SK-N-SH (cell line): ENCODE data around the gene YIPF5. TPM values are rescaled to one million over a fixed set of nuclear protein-coding genes. Genes with fewer than 3 reads are reported as not detected.
A peak's percentile ranks its signal among the peaks of the same experiment; 100 is the strongest.

Experiments
- CTCF ChIA-PET: fragments of 300-600, 350-600 bp; formaldehyde crosslinking; extraction: SDS; loops from one replicate; lab custom pipeline; 2021; lab: Yijun Ruan, JAX
- POLR2A ChIA-PET: fragments of 350-600 bp; sonication (Branson Sonifier 250); formaldehyde crosslinking; extraction: SDS; loops from one replicate; lab custom pipeline; 2020; ENCODE audit warnings: antibody characterized with exemption, inconsistent platforms; lab: Yijun Ruan, JAX
- DNase-seq: peaks from one replicate; pipeline ENCODE4 v3.0.0; 2012
- H2AFZ ChIP-seq: fragments of 200-600 bp; sonication (generic); 2 replicates; pipeline ENCODE4 v1.8.1; 2016; ENCODE audit warnings: antibody characterized with exemption, mild to moderate bottlenecking, low read depth
- H3F3A ChIP-seq: fragments of 200-600 bp; sonication (generic); replicated peaks from 2 replicates; pipeline ENCODE3; 2016; ENCODE audit warnings: antibody characterized with exemption, mild to moderate bottlenecking; ENCODE audit not compliant: insufficient read depth
- H3K27ac ChIP-seq, 2 experiments: fragments of 200-500 bp in 1 of 2; fragments of 200-600 bp in 1 of 2; sonication (Bioruptor generic) in 1 of 2; sonication (generic), shearing (Covaris generic) in 1 of 2; 2 replicates each; pipeline versions ENCODE4 v1.5.1 to v1.6.1; 2014 to 2016; ENCODE audit warnings: low read depth in 2 of 2, inconsistent platforms in 1 of 2, low read length in 1 of 2, mild to moderate bottlenecking in 1 of 2, mixed read lengths in 1 of 2
- H3K27me3 ChIP-seq: fragments of 200-600 bp; sonication (generic), shearing (Covaris generic); 2 replicates; pipeline ENCODE4 v1.6.1; 2016; ENCODE audit warnings: mixed run types; ENCODE audit not compliant: insufficient read depth
- H3K36me3 ChIP-seq, 2 experiments: fragments of 200-500 bp in 1 of 2; fragments of 200-600 bp in 1 of 2; sonication (Bioruptor generic) in 1 of 2; sonication (generic) in 1 of 2; replicated peaks in 1 of 2; 2 replicates each; pipeline versions ENCODE3 to v1.5.1; 2014 to 2016; ENCODE audit warnings: low read length in 1 of 2, mild to moderate bottlenecking in 1 of 2; ENCODE audit not compliant: insufficient read depth in 2 of 2, control insufficient read depth in 1 of 2
- H3K4me1 ChIP-seq, 2 experiments: fragments of 200-500 bp in 1 of 2; fragments of 200-600 bp in 1 of 2; sonication (Bioruptor generic) in 1 of 2; sonication (generic), shearing (Covaris generic) in 1 of 2; 2 replicates each; pipeline versions ENCODE4 v1.5.1 to v1.6.1; 2014 to 2016; ENCODE audit warnings: low read depth in 1 of 2, low read length in 1 of 2, mixed run types in 1 of 2; ENCODE audit not compliant: insufficient read depth in 2 of 2, control insufficient read depth in 1 of 2
- H3K4me2 ChIP-seq: fragments of 200-600 bp; sonication (generic), shearing (Covaris generic); 2 replicates; pipeline ENCODE4 v1.6.1; 2017; ENCODE audit warnings: mixed run types
- H3K4me3 ChIP-seq, 2 experiments: fragments of 200-500 bp in 1 of 2; fragments of 200-600 bp in 1 of 2; sonication (Bioruptor generic) in 1 of 2; sonication (generic), shearing (Covaris generic) in 1 of 2; 2 replicates each; pipeline versions ENCODE4 v1.5.1 to v1.8.1; 2014 to 2016; ENCODE audit warnings: low read depth in 2 of 2, inconsistent platforms in 1 of 2, low read length in 1 of 2, mild to moderate bottlenecking in 1 of 2, mixed read lengths in 1 of 2, moderate library complexity in 1 of 2
- H3K79me2 ChIP-seq: fragments of 200-600 bp; sonication (generic); 2 replicates; pipeline ENCODE4 v1.8.1; 2017; ENCODE audit warnings: mild to moderate bottlenecking; ENCODE audit not compliant: insufficient read depth
- H3K9ac ChIP-seq: fragments of 200-600 bp; sonication (generic); 2 replicates; pipeline ENCODE4 v1.6.1; 2017; ENCODE audit warnings: mixed run types
- H3K9me2 ChIP-seq: fragments of 200-600 bp; sonication (generic); 2 replicates; pipeline ENCODE4 v1.6.1; 2017; ENCODE audit warnings: mixed run types
- H3K9me3 ChIP-seq: fragments of 200-600 bp; sonication (generic); 2 replicates; pipeline ENCODE4 v1.6.1; 2017; ENCODE audit warnings: mixed run types, mild to moderate bottlenecking, moderate library complexity
- H4K20me1 ChIP-seq: fragments of 200-600 bp; sonication (generic); 2 replicates; pipeline ENCODE4 v1.6.1; 2017; ENCODE audit warnings: mild to moderate bottlenecking, mixed run types; ENCODE audit not compliant: insufficient read depth
- ELF1 ChIP-seq: IDR thresholded peaks from 2 replicates; pipeline ENCODE4 v1.4.0; 2012
- EZH2phosphoT487 ChIP-seq: fragments of 200-600 bp; sonication (generic); IDR thresholded peaks from 2 replicates; pipeline ENCODE4 v1.6.1; 2017; ENCODE audit warnings: low read depth, mixed run types, mild to moderate bottlenecking, antibody characterized with exemption, moderate library complexity, borderline replicate concordance
- FOXJ3 ChIP-seq: sonication (generic); formaldehyde crosslinking; IDR thresholded peaks from 2 replicates; pipeline ENCODE4 v1.5.1; 2020; ENCODE audit warnings: mild to moderate bottlenecking, missing genetic modification reagents
- GABPA ChIP-seq: IDR thresholded peaks from 2 replicates; pipeline ENCODE4 v1.4.0; 2012; ENCODE audit warnings: low read depth, mild to moderate bottlenecking
- GATA2 ChIP-seq: sonication (generic); formaldehyde crosslinking; IDR thresholded peaks from 2 replicates; pipeline ENCODE4 v1.5.0; 2020; ENCODE audit warnings: mild to moderate bottlenecking, missing genetic modification reagents
- MEF2A ChIP-seq: IDR thresholded peaks from 2 replicates; pipeline ENCODE4 v1.4.0; 2012; ENCODE audit warnings: low read depth, borderline replicate concordance
- MXI1 ChIP-seq: IDR thresholded peaks from 2 replicates; pipeline ENCODE4 v1.6.1; 2012; ENCODE audit warnings: mild to moderate bottlenecking, low read depth, low read length, improper control_type of control experiment
- NFIC ChIP-seq: IDR thresholded peaks from 2 replicates; pipeline ENCODE4 v1.4.0; 2012; ENCODE audit warnings: borderline replicate concordance
- NRF1 ChIP-seq: IDR thresholded peaks from 2 replicates; pipeline ENCODE4 v1.6.1; 2012; ENCODE audit warnings: low read depth, mild to moderate bottlenecking, low read length
- POLR2AphosphoS5 ChIP-seq: IDR thresholded peaks from 2 replicates; pipeline ENCODE4 v1.6.1; 2012; ENCODE audit warnings: low read depth, low read length
- RCOR1 ChIP-seq: fragments of 150-350 bp; IDR thresholded peaks from 2 replicates; pipeline ENCODE4 v1.6.1; 2017; ENCODE audit warnings: antibody characterized with exemption, low read length
- RFX5 ChIP-seq: IDR thresholded peaks from 2 replicates; pipeline ENCODE4 v1.6.1; 2012; ENCODE audit warnings: mild to moderate bottlenecking, improper control_type of control experiment, low read length
- RXRA ChIP-seq: IDR thresholded peaks from 2 replicates; pipeline ENCODE4 v1.4.0; 2012; ENCODE audit warnings: low read depth, mild to moderate bottlenecking, borderline replicate concordance
- SIN3A ChIP-seq: IDR thresholded peaks from 2 replicates; pipeline ENCODE4 v1.6.1; 2012; ENCODE audit warnings: low read depth, mild to moderate bottlenecking, low read length, moderate library complexity, borderline replicate concordance
- SMC3 ChIP-seq: IDR thresholded peaks from 2 replicates; pipeline ENCODE4 v1.6.1; 2012; ENCODE audit warnings: low read depth, low read length, improper control_type of control experiment
- TAF1 ChIP-seq: IDR thresholded peaks from 2 replicates; pipeline ENCODE4 v1.6.1; 2012; ENCODE audit warnings: low read depth, mild to moderate bottlenecking, low read length, moderate library complexity, borderline replicate concordance
- TCF12 ChIP-seq: IDR thresholded peaks from 2 replicates; pipeline ENCODE4 v1.4.0; 2012
- TEAD4 ChIP-seq: IDR thresholded peaks from 2 replicates; pipeline ENCODE4 v1.4.0; 2012; ENCODE audit warnings: mild to moderate bottlenecking, borderline replicate concordance; ENCODE audit not compliant: insufficient read depth
- WGBS: methylation state at CpG from one replicate; pipeline ENCODE4 v1.1.6; 2017; ENCODE audit warnings: low lambda C conversion rate; 5-methylcytosine and 5-hydroxymethylcytosine counted together
- polyA plus RNA-seq, 3 experiments: library from polyadenylated mRNA; depleted of rRNA; stranded (reverse); fragments of >200 nt; gene quantifications; 2 replicates each; pipeline ENCODE4 v1.2.3, GENCODE V29; 2012
- TF ChIP-seq, protein P1 (sequence below): fragments of 200-600 bp; sonication (generic); IDR thresholded peaks from 2 replicates; pipeline ENCODE4 v1.6.1; 2017; ENCODE audit warnings: antibody characterized with exemption, mild to moderate bottlenecking, moderate library complexity
- TF ChIP-seq, protein P2 (sequence below): IDR thresholded peaks from 2 replicates; pipeline ENCODE4 v1.4.0; 2012; ENCODE audit warnings: low read depth
- TF ChIP-seq, protein P3 (sequence below): IDR thresholded peaks from 2 replicates; pipeline ENCODE4 v1.4.0; 2012; ENCODE audit warnings: low read depth, borderline replicate concordance
- TF ChIP-seq, protein P4 (sequence below): IDR thresholded peaks from 2 replicates; pipeline ENCODE4; 2012
- TF ChIP-seq, protein P5 (sequence below): IDR thresholded peaks from 2 replicates; pipeline ENCODE4 v1.6.1; 2012; ENCODE audit warnings: mild to moderate bottlenecking, low read depth, low read length, moderate library complexity

YIPF5 gene
- polyA plus RNA-seq (2012; rRNA removed), result 36.2 and 61.1 TPM in 2 replicates
- polyA plus RNA-seq (2012; cell fraction: cytosol; rRNA removed), result 40.3 and 50.0 TPM in 2 replicates
- 14.7 and 32.1 TPM in 2 replicates for polyA plus RNA-seq (2012; cell fraction: nucleus; rRNA removed)

DNA sequence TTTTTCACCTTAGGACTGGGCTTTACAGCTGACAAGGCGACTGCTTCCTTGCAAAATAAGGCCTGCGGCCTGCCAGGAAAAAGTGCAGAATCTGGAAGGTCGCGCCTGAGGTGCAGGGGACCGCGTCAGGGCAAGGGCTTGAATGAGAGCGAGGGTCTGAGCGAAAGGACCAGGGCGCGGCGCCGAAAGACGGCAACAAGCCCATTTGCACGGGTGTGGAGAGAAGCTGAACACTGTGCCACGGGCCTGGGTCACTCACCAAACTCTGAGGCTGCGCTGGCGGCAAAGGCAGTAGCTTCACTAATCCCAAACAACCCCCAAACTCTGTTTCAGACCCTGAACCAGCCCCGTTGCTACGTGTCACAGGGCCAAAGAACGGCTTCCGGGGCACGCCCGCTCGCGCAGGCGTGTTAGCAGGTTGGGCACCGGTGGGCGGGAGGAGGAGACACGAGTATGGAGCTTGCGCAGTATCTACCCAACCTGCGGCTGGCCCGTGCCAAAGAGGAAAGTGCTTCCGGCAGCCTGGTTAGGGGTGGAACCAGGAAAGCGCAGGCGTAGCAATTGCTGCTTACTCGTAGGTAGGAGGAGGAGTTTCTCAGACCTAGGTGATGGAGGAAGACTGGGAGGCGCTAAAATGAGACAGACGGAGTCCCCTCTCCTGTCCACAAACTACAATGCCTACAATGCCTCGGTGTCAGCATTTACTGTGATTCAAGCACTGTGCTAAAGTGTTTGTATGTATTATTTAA, at the start of gene YIPF5, which contains the start of gene KCTD16:
Gene YIPF5 (minus strand): TSS at position 384 of the 749 bp plus-strand sequence. CDS start 704 bp downstream, outside the sequence.
Gene KCTD16 (plus strand): TSS at position 598 of the 749 bp plus-strand sequence.
- H3K4me1 ChIP-seq, result peaks cover 3 to 11% of the 10 kb centered on the region in 2 experiments; a peak in 2 of 4 replicates
- peak within 1 kb of the TSS; percentile 81 for H3K4me2 ChIP-seq
- H4K20me1 ChIP-seq, result no peaks in the 10 kb centered on the region
- H3K4me3 ChIP-seq, result peak within 1 kb of the TSS; percentile 94 to 97
- peaks cover 28 to 37% of the 10 kb centered on the region in 2 experiments for H3K36me3 ChIP-seq
- peak within 1 kb of the TSS; percentile 79 to 84 for H3K27ac ChIP-seq
- peak within 1 kb of the TSS; percentile 71 for H2AFZ ChIP-seq
- H3K79me2 ChIP-seq, result peaks cover 48% of the 10 kb centered on the region
- H3K9me3 ChIP-seq, result no peaks in the 10 kb centered on the region
- no peaks in the 10 kb centered on the region for H3K9me2 ChIP-seq
- no peaks in the 10 kb centered on the region for H3K27me3 ChIP-seq
- under 1% methylated on average over 29 of the region's 39 CpGs for WGBS
- peaks cover 6% of the 10 kb centered on the region for H3F3A ChIP-seq
- CTCF ChIA-PET, result interaction anchor here (1.2 kb wide), 2 partner anchors 14 to 28 kb away, joined by 3 to 4 read pairs; no protein-coding TSS in a partner anchor
- DNase-seq, result peak; percentile 95
- peak within 1 kb of the TSS; percentile 93 for H3K9ac ChIP-seq
- POLR2A ChIA-PET, result interaction anchor here (0.6 kb wide), 2 partner anchors 11 to 26 kb away, joined by 3 read pairs; no protein-coding TSS in a partner anchor
- no peak for TF ChIP-seq SIN3A
- TF ChIP-seq NRF1, result peak; percentile 91
- TF ChIP-seq MXI1, result no peak; the same call in none of the 2 replicates
- TF ChIP-seq, protein P1, sequence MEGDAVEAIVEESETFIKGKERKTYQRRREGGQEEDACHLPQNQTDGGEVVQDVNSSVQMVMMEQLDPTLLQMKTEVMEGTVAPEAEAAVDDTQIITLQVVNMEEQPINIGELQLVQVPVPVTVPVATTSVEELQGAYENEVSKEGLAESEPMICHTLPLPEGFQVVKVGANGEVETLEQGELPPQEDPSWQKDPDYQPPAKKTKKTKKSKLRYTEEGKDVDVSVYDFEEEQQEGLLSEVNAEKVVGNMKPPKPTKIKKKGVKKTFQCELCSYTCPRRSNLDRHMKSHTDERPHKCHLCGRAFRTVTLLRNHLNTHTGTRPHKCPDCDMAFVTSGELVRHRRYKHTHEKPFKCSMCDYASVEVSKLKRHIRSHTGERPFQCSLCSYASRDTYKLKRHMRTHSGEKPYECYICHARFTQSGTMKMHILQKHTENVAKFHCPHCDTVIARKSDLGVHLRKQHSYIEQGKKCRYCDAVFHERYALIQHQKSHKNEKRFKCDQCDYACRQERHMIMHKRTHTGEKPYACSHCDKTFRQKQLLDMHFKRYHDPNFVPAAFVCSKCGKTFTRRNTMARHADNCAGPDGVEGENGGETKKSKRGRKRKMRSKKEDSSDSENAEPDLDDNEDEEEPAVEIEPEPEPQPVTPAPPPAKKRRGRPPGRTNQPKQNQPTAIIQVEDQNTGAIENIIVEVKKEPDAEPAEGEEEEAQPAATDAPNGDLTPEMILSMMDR, result no peak
- no peak for TF ChIP-seq MEF2A
- no peak for TF ChIP-seq RXRA
- peak; percentile 67; the same call in 1 of the 2 replicates for TF ChIP-seq TAF1
- TF ChIP-seq, protein P2, sequence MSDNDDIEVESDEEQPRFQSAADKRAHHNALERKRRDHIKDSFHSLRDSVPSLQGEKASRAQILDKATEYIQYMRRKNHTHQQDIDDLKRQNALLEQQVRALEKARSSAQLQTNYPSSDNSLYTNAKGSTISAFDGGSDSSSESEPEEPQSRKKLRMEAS, result peak; percentile 40; the same call in 1 of the 2 replicates
- TF ChIP-seq RCOR1, result no peak
- peak; percentile 84 for TF ChIP-seq GABPA
- TF ChIP-seq FOXJ3 (CRISPR knock-in tag), result no peak
- TF ChIP-seq, protein P3, sequence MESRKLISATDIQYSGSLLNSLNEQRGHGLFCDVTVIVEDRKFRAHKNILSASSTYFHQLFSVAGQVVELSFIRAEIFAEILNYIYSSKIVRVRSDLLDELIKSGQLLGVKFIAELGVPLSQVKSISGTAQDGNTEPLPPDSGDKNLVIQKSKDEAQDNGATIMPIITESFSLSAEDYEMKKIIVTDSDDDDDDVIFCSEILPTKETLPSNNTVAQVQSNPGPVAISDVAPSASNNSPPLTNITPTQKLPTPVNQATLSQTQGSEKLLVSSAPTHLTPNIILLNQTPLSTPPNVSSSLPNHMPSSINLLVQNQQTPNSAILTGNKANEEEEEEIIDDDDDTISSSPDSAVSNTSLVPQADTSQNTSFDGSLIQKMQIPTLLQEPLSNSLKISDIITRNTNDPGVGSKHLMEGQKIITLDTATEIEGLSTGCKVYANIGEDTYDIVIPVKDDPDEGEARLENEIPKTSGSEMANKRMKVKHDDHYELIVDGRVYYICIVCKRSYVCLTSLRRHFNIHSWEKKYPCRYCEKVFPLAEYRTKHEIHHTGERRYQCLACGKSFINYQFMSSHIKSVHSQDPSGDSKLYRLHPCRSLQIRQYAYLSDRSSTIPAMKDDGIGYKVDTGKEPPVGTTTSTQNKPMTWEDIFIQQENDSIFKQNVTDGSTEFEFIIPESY, result no peak
- TF ChIP-seq RFX5, result peak; percentile 49; the same call in 1 of the 2 replicates
- no peak for TF ChIP-seq GATA2 (CRISPR knock-in tag)
- TF ChIP-seq, protein P4, sequence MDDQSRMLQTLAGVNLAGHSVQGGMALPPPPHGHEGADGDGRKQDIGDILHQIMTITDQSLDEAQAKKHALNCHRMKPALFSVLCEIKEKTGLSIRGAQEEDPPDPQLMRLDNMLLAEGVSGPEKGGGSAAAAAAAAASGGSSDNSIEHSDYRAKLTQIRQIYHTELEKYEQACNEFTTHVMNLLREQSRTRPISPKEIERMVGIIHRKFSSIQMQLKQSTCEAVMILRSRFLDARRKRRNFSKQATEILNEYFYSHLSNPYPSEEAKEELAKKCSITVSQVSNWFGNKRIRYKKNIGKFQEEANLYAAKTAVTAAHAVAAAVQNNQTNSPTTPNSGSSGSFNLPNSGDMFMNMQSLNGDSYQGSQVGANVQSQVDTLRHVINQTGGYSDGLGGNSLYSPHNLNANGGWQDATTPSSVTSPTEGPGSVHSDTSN, result no peak
- TF ChIP-seq TEAD4, result no peak
- TF ChIP-seq NFIC, result no peak
- TF ChIP-seq ELF1, result peak; percentile 77
- peak; percentile 81; the same call in 1 of the 2 replicates for TF ChIP-seq POLR2AphosphoS5
- TF ChIP-seq, protein P5, sequence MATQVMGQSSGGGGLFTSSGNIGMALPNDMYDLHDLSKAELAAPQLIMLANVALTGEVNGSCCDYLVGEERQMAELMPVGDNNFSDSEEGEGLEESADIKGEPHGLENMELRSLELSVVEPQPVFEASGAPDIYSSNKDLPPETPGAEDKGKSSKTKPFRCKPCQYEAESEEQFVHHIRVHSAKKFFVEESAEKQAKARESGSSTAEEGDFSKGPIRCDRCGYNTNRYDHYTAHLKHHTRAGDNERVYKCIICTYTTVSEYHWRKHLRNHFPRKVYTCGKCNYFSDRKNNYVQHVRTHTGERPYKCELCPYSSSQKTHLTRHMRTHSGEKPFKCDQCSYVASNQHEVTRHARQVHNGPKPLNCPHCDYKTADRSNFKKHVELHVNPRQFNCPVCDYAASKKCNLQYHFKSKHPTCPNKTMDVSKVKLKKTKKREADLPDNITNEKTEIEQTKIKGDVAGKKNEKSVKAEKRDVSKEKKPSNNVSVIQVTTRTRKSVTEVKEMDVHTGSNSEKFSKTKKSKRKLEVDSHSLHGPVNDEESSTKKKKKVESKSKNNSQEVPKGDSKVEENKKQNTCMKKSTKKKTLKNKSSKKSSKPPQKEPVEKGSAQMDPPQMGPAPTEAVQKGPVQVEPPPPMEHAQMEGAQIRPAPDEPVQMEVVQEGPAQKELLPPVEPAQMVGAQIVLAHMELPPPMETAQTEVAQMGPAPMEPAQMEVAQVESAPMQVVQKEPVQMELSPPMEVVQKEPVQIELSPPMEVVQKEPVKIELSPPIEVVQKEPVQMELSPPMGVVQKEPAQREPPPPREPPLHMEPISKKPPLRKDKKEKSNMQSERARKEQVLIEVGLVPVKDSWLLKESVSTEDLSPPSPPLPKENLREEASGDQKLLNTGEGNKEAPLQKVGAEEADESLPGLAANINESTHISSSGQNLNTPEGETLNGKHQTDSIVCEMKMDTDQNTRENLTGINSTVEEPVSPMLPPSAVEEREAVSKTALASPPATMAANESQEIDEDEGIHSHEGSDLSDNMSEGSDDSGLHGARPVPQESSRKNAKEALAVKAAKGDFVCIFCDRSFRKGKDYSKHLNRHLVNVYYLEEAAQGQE, result no peak
- TF ChIP-seq SMC3, result no peak
- no peak for TF ChIP-seq TCF12
- no peak for TF ChIP-seq EZH2phosphoT487
